OCI-LY1 (cell line): ENCODE results near the gene BCL11A.

Source experiments
- H2AFZ ChIP-seq: fragments of 200-600 bp; sonication (generic), shearing (Covaris generic); 2 replicates; pipeline ENCODE4 v1.6.0; 2014; ENCODE audit warnings: antibody characterized with exemption, mild to moderate bottlenecking, low read length
- H3F3A ChIP-seq: fragments of 200-600 bp; sonication (generic), shearing (Covaris generic); 2 replicates; pipeline ENCODE4 v1.6.0; 2014; ENCODE audit warnings: mild to moderate bottlenecking, antibody characterized with exemption, low read length, moderate library complexity; ENCODE audit not compliant: insufficient read depth
- H3K27ac ChIP-seq: fragments of 200-600 bp; sonication (generic); 2 replicates; pipeline ENCODE4 v1.5.1; 2014; ENCODE audit warnings: low read length, mixed run types, mild to moderate bottlenecking, low read depth; ENCODE audit not compliant: poor library complexity, severe bottlenecking
- H3K27me3 ChIP-seq: fragments of 200-600 bp; sonication (generic); 2 replicates; pipeline ENCODE4 v1.6.0; 2014; ENCODE audit warnings: antibody characterized with exemption, mild to moderate bottlenecking, low read length, moderate library complexity; ENCODE audit not compliant: insufficient read depth
- H3K36me3 ChIP-seq: fragments of 200-600 bp; sonication (generic); 2 replicates; pipeline ENCODE4 v1.6.1; 2014; ENCODE audit warnings: mild to moderate bottlenecking, antibody characterized with exemption, low read length, moderate library complexity, mixed read lengths; ENCODE audit not compliant: insufficient read depth
- H3K4me1 ChIP-seq: fragments of 200-600 bp; sonication (generic); 2 replicates; pipeline ENCODE4 v1.5.1; 2014; ENCODE audit warnings: mild to moderate bottlenecking, low read length, moderate library complexity; ENCODE audit not compliant: insufficient read depth, severe bottlenecking
- H3K4me2 ChIP-seq: fragments of 200-600 bp; sonication (generic), shearing (Covaris generic); 2 replicates; pipeline ENCODE4 v1.6.1; 2014; ENCODE audit warnings: low read length
- H3K4me3 ChIP-seq: fragments of 200-600 bp; sonication (generic); 2 replicates; pipeline ENCODE4 v1.5.1; 2014; ENCODE audit warnings: low read length, low read depth, mild to moderate bottlenecking, mixed read lengths; ENCODE audit not compliant: poor library complexity, severe bottlenecking
- H3K79me2 ChIP-seq: fragments of 200-600 bp; shearing (Covaris generic); 2 replicates; pipeline ENCODE4 v1.6.1; 2016; ENCODE audit warnings: mixed run types, low read length, mixed read lengths; ENCODE audit not compliant: insufficient read depth
- H3K9ac ChIP-seq: fragments of 200-600 bp; sonication (generic), shearing (Covaris generic); 2 replicates; pipeline ENCODE4 v1.6.1; 2014; ENCODE audit warnings: mild to moderate bottlenecking, low read length, mixed read lengths
- H3K9me2 ChIP-seq: fragments of 200-600 bp; sonication (generic), shearing (Covaris generic); 2 replicates; pipeline ENCODE4 v1.6.1; 2014; ENCODE audit warnings: low read depth, mild to moderate bottlenecking, low read length, mixed read lengths
- H3K9me3 ChIP-seq: fragments of 200-600 bp; shearing (Covaris generic); 2 replicates; pipeline ENCODE4 v1.6.1; 2014; ENCODE audit warnings: low read length, mixed read lengths
- H4K20me1 ChIP-seq: fragments of 200-600 bp; sonication (generic), shearing (Covaris generic); 2 replicates; pipeline ENCODE4 v1.6.0; 2016; ENCODE audit warnings: mild to moderate bottlenecking, low read length; ENCODE audit not compliant: insufficient read depth
- EZH2 ChIP-seq: fragments of 200-600 bp; sonication (generic), shearing (Covaris generic); IDR thresholded peaks from 2 replicates; pipeline ENCODE4 v1.8.0; 2017; ENCODE audit warnings: borderline replicate concordance, mixed run types, mild to moderate bottlenecking, antibody characterized with exemption, low read length, moderate library complexity, mixed read lengths
- TF ChIP-seq, protein P1 (sequence below): fragments of 200-600 bp; sonication (generic), shearing (Covaris generic); IDR thresholded peaks from 2 replicates; pipeline ENCODE4 v1.5.1; 2017; ENCODE audit warnings: mild to moderate bottlenecking, antibody characterized with exemption, low read length, moderate library complexity, mixed read lengths

BCL11A gene

GRCh38 chr2:60515721-60516226 is 37.7 kb downstream of the BCL11A start:
- TF ChIP-seq, protein P1, sequence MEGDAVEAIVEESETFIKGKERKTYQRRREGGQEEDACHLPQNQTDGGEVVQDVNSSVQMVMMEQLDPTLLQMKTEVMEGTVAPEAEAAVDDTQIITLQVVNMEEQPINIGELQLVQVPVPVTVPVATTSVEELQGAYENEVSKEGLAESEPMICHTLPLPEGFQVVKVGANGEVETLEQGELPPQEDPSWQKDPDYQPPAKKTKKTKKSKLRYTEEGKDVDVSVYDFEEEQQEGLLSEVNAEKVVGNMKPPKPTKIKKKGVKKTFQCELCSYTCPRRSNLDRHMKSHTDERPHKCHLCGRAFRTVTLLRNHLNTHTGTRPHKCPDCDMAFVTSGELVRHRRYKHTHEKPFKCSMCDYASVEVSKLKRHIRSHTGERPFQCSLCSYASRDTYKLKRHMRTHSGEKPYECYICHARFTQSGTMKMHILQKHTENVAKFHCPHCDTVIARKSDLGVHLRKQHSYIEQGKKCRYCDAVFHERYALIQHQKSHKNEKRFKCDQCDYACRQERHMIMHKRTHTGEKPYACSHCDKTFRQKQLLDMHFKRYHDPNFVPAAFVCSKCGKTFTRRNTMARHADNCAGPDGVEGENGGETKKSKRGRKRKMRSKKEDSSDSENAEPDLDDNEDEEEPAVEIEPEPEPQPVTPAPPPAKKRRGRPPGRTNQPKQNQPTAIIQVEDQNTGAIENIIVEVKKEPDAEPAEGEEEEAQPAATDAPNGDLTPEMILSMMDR = no peak
- no peak for TF ChIP-seq EZH2
- Histone ChIP-seq H3K9me3 (no peaks in the 10 kb centered on the region), H3K4me3 (no peak overlapping the region), H3K36me3 (no peaks in the 10 kb centered on the region), H3K9me2 (no peaks in the 10 kb centered on the region), H3K79me2 (no peaks in the 10 kb centered on the region), H2AFZ (no peak overlapping the region), H3K27me3 (no peaks in the 10 kb centered on the region), H3K4me1 (no peaks in the 10 kb centered on the region), H3K27ac (no peak overlapping the region), H3K9ac (no peak overlapping the region), H3K4me2 (no peak overlapping the region), H3F3A (no peaks in the 10 kb centered on the region), H4K20me1 (no peaks in the 10 kb centered on the region)

DNA sequence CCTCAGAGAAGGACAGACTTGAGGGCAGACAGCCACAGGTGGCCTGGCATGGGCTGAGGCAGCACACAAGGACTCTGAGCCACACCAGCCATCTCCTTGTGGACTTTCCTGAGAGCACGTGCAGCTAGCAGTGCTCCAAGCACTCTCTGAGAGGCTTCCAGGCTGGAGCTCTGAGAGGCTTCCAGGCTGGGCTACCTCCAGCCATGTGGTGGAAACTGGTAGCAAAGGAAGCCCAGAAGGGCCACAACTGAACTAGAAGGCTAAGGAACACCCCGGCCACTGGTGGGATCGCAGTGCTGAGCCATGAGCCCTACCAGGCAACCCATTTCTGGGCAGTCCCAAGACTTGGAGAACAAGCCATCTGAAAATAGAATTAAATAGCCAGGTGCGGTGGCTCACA is 39.5 kb downstream of the BCL11A start:
- Histone ChIP-seq H3K27me3 (no peaks in the 10 kb centered on the region), H3K9me2 (no peaks in the 10 kb centered on the region), H3K9ac (no peak overlapping the region), H3K4me3 (no peak overlapping the region), H3F3A (no peaks in the 10 kb centered on the region), H2AFZ (no peak overlapping the region), H3K79me2 (no peaks in the 10 kb centered on the region), H3K36me3 (no peaks in the 10 kb centered on the region), H3K27ac (no peak overlapping the region), H3K9me3 (no peaks in the 10 kb centered on the region), H3K4me2 (no peak overlapping the region), H4K20me1 (no peaks in the 10 kb centered on the region), H3K4me1 (no peaks in the 10 kb centered on the region)
- TF ChIP-seq, protein P1 = no peak
- TF ChIP-seq EZH2 = no peak

- H3K27me3 ChIP-seq = no peaks in the 10 kb centered on the region
- H2AFZ ChIP-seq = no peak overlapping the region
- no peak overlapping the region for H3K27ac ChIP-seq
- no peaks in the 10 kb centered on the region for H3K9me3 ChIP-seq
- no peaks in the 10 kb centered on the region for H4K20me1 ChIP-seq
- no peaks in the 10 kb centered on the region for H3K9me2 ChIP-seq
- no peaks in the 10 kb centered on the region for H3F3A ChIP-seq
- no peak for TF ChIP-seq EZH2
- TF ChIP-seq, protein P1 = no peak
- H3K4me3 ChIP-seq = no peak overlapping the region
- no peak overlapping the region for H3K4me2 ChIP-seq
- H3K79me2 ChIP-seq = no peaks in the 10 kb centered on the region
- no peaks in the 10 kb centered on the region for H3K36me3 ChIP-seq
- H3K9ac ChIP-seq = no peak overlapping the region
- H3K4me1 ChIP-seq = no peaks in the 10 kb centered on the region
Observed at GRCh38 chr2:60513191-60513590, 40.3 kb downstream of the BCL11A start.
